ENCODE measurements around the gene MLH3.

The MLH3 gene

GRCh38 chr14:74965486-74966153 lies 85.6 kb downstream of the MLH3 start:
- no peak for DNase-seq (ENCODE audit: low spot score)

GRCh38 chr14:74964787-74965485 lies 86.3 kb downstream of the MLH3 start:
- peak; percentile 45 for DNase-seq (ENCODE audit: low spot score)
